Cardiac fibroblast (primary cell): ENCODE measurements around the gene MICAL2.
A peak's percentile ranks its signal among the peaks of the same experiment; 100 is the strongest.

ENCODE experiments used
- DNase-seq, 2 donors: peaks; one replicate each; pipeline versions ENCODE4 v3.0.0 to v3.0.0-alpha.2; 2010; ENCODE audit warnings: low read depth in 2 of 2
- H3K4me3 ChIP-seq, 2 donors: replicated peaks in 1 of 2; 1 replicate in 1 of 2; 2 replicates in 1 of 2; pipeline ENCODE4 v1.5.1; 2011; ENCODE audit warnings: low read depth in 2 of 2, low read length in 2 of 2, mild to moderate bottlenecking in 2 of 2, moderate library complexity in 1 of 2
- CTCF ChIP-seq: IDR thresholded peaks from one replicate; pipeline ENCODE4 v1.5.1; 2011; ENCODE audit warnings: low read depth, mild to moderate bottlenecking, low read length, inconsistent platforms

Gene MICAL2

GRCh38 chr11:12175694-12176241 lies 65.4 kb downstream of the MICAL2 start:
- TF ChIP-seq CTCF, result no peak
- DNase-seq, result peak; percentile 77 to 97
- H3K4me3 ChIP-seq, result no peak overlapping the region

GRCh38 chr11:12176410-12176809 lies 66.0 kb downstream of the MICAL2 start:
- no peak for TF ChIP-seq CTCF
- DNase-seq, result no peak
- no peak overlapping the region for H3K4me3 ChIP-seq

- no peak for TF ChIP-seq CTCF
- peak; percentile 42 to 55 for DNase-seq
These were observed 67.4 kb downstream of the MICAL2 start for GRCh38 chr11:12177739-12178338.

GRCh38 chr11:12179019-12179418 lies 68.6 kb downstream of the MICAL2 start:
- TF ChIP-seq CTCF, result no peak
- no peak for DNase-seq

More at GRCh38 chr11:12177739-12178338, 67.4 kb downstream of the MICAL2 start:
- H3K4me3 ChIP-seq, result no peak overlapping the region

GRCh38 chr11:12179531-12179930 lies 69.1 kb downstream of the MICAL2 start:
- TF ChIP-seq CTCF, result no peak
- no peak overlapping the region for H3K4me3 ChIP-seq
- DNase-seq, result no peak

More at GRCh38 chr11:12179019-12179418, 68.6 kb downstream of the MICAL2 start:
- H3K4me3 ChIP-seq, result no peak overlapping the region

GRCh38 chr11:12180257-12181205 lies 70.1 kb downstream of the MICAL2 start:
- no peak overlapping the region for H3K4me3 ChIP-seq
- TF ChIP-seq CTCF, result no peak
- peak in 1 of 2 donors; percentile 69 for DNase-seq
